ENCODE results near the gene TIGD6. TPM values are rescaled to one million over a fixed set of nuclear protein-coding genes. Genes with fewer than 3 reads are reported as not detected.

The TIGD6 gene
- total RNA-seq, 1 experiment from 2014 or later = 4.3 TPM

DNA sequence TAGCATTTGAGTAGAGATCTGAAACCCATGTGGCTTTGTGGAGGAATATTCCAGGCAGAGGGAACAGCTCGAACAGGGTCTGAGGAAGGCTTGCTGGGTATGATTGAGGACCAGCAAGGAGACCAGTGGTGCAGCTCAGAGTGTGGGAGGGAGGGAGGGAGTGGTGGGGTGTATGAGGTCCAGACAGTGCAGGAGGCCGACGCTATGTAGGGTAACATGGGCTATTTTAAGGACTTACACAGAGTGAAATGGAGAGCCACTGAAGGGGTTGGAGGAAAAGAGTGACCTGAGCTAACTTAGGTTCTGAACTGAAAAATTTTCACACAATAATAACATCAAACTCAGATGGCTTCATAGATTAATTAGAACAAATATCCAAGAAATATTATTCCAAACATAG, 42.0 kb upstream of the TIGD6 start:
- H3K36me3 ChIP-seq (ENCODE audit: control insufficient read depth, insufficient read depth, low read length) = peaks cover 17% of the 10 kb centered on the region
- intact Hi-C loops (cut with micrococcal nuclease; ENCODE audit: unreplicated experiment) = no loop called here
- no peaks in the 10 kb centered on the region for H3K9me3 ChIP-seq
- H3K4me3 ChIP-seq (ENCODE audit: low read depth, low read length) = no peak overlapping the region
- H3K4me1 Mint-ChIP-seq (ENCODE audit: low read depth, unreplicated experiment) = no peaks in the 10 kb centered on the region
- DNase-seq = no peak
- no peaks in the 10 kb centered on the region for H3K9me3 Mint-ChIP-seq (ENCODE audit: unreplicated experiment)
- no peak for TF ChIP-seq CTCF (IDR thresholded peaks at IDR 0.05; ENCODE audit: insufficient read depth in 1 of 2, low read depth in 1 of 2, low read length in 1 of 2, severe bottlenecking in 1 of 2, unreplicated experiment in 1 of 2)
- ChIA-PET CTCF (no interaction called here), POLR2A (no interaction called here)
- no peaks in the 10 kb centered on the region for H3K27me3 ChIP-seq (replicated peaks; ENCODE audit: control insufficient read depth, insufficient read depth, low read length)
- no TSS peak for BruUV-seq (replicated peaks)
- no peak overlapping the region for H3K27ac Mint-ChIP-seq (ENCODE audit: unreplicated experiment)
- no peaks in the 10 kb centered on the region for H3K4me1 ChIP-seq
- peaks cover 58% of the 10 kb centered on the region for H3K36me3 Mint-ChIP-seq (ENCODE audit: insufficient read depth, unreplicated experiment)
- no peak overlapping the region for H3K4me3 Mint-ChIP-seq (ENCODE audit: unreplicated experiment)
- no peaks in the 10 kb centered on the region for H3K27me3 Mint-ChIP-seq (ENCODE audit: insufficient read depth, unreplicated experiment)

- Histone ChIP-seq H3K36me3 (ENCODE audit: control insufficient read depth, insufficient read depth, low read length) (peaks cover 16% of the 10 kb centered on the region), H3K4me1 (0 out of 2 replicates have a peak, but pooled peaks cover 3% of the 10 kb centered on the region), H3K27me3 (replicated peaks; ENCODE audit: control insufficient read depth, insufficient read depth, low read length) (no peaks in the 10 kb centered on the region), H3K4me3 (ENCODE audit: low read depth, low read length) (no peak overlapping the region), H3K9me3 (no peaks in the 10 kb centered on the region)
- BruUV-seq (replicated peaks) = no TSS peak
- H3K4me1 Mint-ChIP-seq (ENCODE audit: low read depth, unreplicated experiment) = no peaks in the 10 kb centered on the region
- H3K9me3 Mint-ChIP-seq (ENCODE audit: unreplicated experiment) = no peaks in the 10 kb centered on the region
- ChIA-PET POLR2A (no interaction called here), CTCF (no interaction called here)
- H3K36me3 Mint-ChIP-seq (ENCODE audit: insufficient read depth, unreplicated experiment) = peaks cover 73% of the 10 kb centered on the region
- DNase-seq = no peak
- no peak overlapping the region for H3K27ac Mint-ChIP-seq (ENCODE audit: unreplicated experiment)
- H3K27me3 Mint-ChIP-seq (ENCODE audit: insufficient read depth, unreplicated experiment) = no peaks in the 10 kb centered on the region
- TF ChIP-seq CTCF (IDR thresholded peaks at IDR 0.05; ENCODE audit: insufficient read depth in 1 of 2, low read depth in 1 of 2, low read length in 1 of 2, severe bottlenecking in 1 of 2, unreplicated experiment in 1 of 2) = no peak
- H3K4me3 Mint-ChIP-seq (ENCODE audit: unreplicated experiment) = no peak overlapping the region
- intact Hi-C loops (cut with micrococcal nuclease; ENCODE audit: unreplicated experiment) = no loop called here
Measured at GRCh38 chr5:150038547-150038946, 38.1 kb upstream of the TIGD6 start.

GRCh38 chr5:150036513-150036912, 36.1 kb upstream of the TIGD6 start:
- no peaks in the 10 kb centered on the region for H3K9me3 ChIP-seq
- ChIA-PET CTCF (no interaction called here), POLR2A (no interaction called here)
- H3K36me3 ChIP-seq (ENCODE audit: control insufficient read depth, insufficient read depth, low read length) = peaks cover 13% of the 10 kb centered on the region
- intact Hi-C loops (cut with micrococcal nuclease; ENCODE audit: unreplicated experiment) = no loop called here
- peak; percentile 27 to 70 for DNase-seq
- H3K4me1 ChIP-seq = 0 out of 2 replicates have a peak, but pooled peaks cover 3% of the 10 kb centered on the region
- Mint-ChIP-seq H3K4me1 (ENCODE audit: low read depth, unreplicated experiment) (no peaks in the 10 kb centered on the region), H3K36me3 (ENCODE audit: insufficient read depth, unreplicated experiment) (peaks cover 71% of the 10 kb centered on the region), H3K27ac (ENCODE audit: unreplicated experiment) (no peak overlapping the region), H3K4me3 (ENCODE audit: unreplicated experiment) (no peak overlapping the region), H3K27me3 (ENCODE audit: insufficient read depth, unreplicated experiment) (no peaks in the 10 kb centered on the region), H3K9me3 (ENCODE audit: unreplicated experiment) (no peaks in the 10 kb centered on the region)
- H3K27me3 ChIP-seq (replicated peaks; ENCODE audit: control insufficient read depth, insufficient read depth, low read length) = no peaks in the 10 kb centered on the region
- BruUV-seq (replicated peaks) = no TSS peak
- no peak overlapping the region for H3K4me3 ChIP-seq (ENCODE audit: low read depth, low read length)
- TF ChIP-seq CTCF (IDR thresholded peaks at IDR 0.05; ENCODE audit: insufficient read depth in 1 of 2, low read depth in 1 of 2, low read length in 1 of 2, severe bottlenecking in 1 of 2, unreplicated experiment in 1 of 2) = no peak

All from Caco-2 (cell line).